HT-29 (cell line): ENCODE results near the gene ATRNL1. TPM values are rescaled to one million over a fixed set of nuclear protein-coding genes. Genes with fewer than 3 reads are reported as not detected.
"Not testable (repeated sequence)": the region's sequence is repeated elsewhere in the genome, so short reads cannot be mapped to it uniquely, and the experiment has no call there.

ENCODE experiments used
- DNase-seq: peaks from one replicate; pipeline ENCODE4 v3.0.0-alpha.2; 2015; ENCODE audit warnings: low spot score
- total RNA-seq: library from RNA; depleted of rRNA; stranded (reverse); fragments of >200 nt; shearing (Covaris generic); gene quantifications from 2 replicates; pipeline ENCODE4 v1.2.3, GENCODE V29; 2014

The ATRNL1 gene
- total RNA-seq, 1 experiment from 2014 or later = not detected

GRCh38 chr10:115092555-115093285, 445 bp upstream of the ATRNL1 start:
- no peak for DNase-seq

- no peak for DNase-seq
These were observed 727 bp downstream of the ATRNL1 start for GRCh38 chr10:115093776-115094408.

- no peak for DNase-seq
These were observed 1.4 kb downstream of the ATRNL1 start for GRCh38 chr10:115094416-115095140.

GRCh38 chr10:115095758-115096157, 2.6 kb downstream of the ATRNL1 start:
- no peak for DNase-seq

GRCh38 chr10:115103700-115104099, 10.5 kb downstream of the ATRNL1 start:
- DNase-seq = no peak

GRCh38 chr10:115105411-115105810, 12.2 kb downstream of the ATRNL1 start:
- DNase-seq = not testable (repeated sequence)

GRCh38 chr10:115107830-115108229, 14.7 kb downstream of the ATRNL1 start:
- DNase-seq = no peak

GRCh38 chr10:115117301-115117700, 24.1 kb downstream of the ATRNL1 start:
- DNase-seq = no peak

- no peak for DNase-seq
These were observed 25.2 kb downstream of the ATRNL1 start for GRCh38 chr10:115118346-115118745.

- DNase-seq = no peak
These were observed 32.3 kb downstream of the ATRNL1 start for GRCh38 chr10:115125505-115125904.

- peak; percentile 55 for DNase-seq
These were observed 36.6 kb downstream of the ATRNL1 start for GRCh38 chr10:115129752-115130151.

- DNase-seq = no peak
These were observed 43.5 kb downstream of the ATRNL1 start for GRCh38 chr10:115136616-115137015.

GRCh38 chr10:115141254-115141653, 48.1 kb downstream of the ATRNL1 start:
- DNase-seq = peak; percentile 29

GRCh38 chr10:115157357-115157756, 64.2 kb downstream of the ATRNL1 start:
- no peak for DNase-seq

GRCh38 chr10:115163129-115163528, 70.0 kb downstream of the ATRNL1 start:
- DNase-seq = no peak

GRCh38 chr10:115164220-115164619, 71.1 kb downstream of the ATRNL1 start:
- DNase-seq = no peak

GRCh38 chr10:115167751-115168150, 74.6 kb downstream of the ATRNL1 start:
- DNase-seq = no peak

- DNase-seq = peak; percentile 16
These were observed 78.3 kb downstream of the ATRNL1 start for GRCh38 chr10:115171392-115171960.

- DNase-seq = no peak
These were observed 80.8 kb downstream of the ATRNL1 start for GRCh38 chr10:115173915-115174443.

- DNase-seq = not testable (repeated sequence)
These were observed 114.1 kb downstream of the ATRNL1 start for GRCh38 chr10:115207276-115207675.

GRCh38 chr10:115209133-115209532, 116.0 kb downstream of the ATRNL1 start:
- DNase-seq = no peak

- no peak for DNase-seq
These were observed 121.7 kb downstream of the ATRNL1 start for GRCh38 chr10:115214829-115215228.
